GM20431 (cell line): Measurements from ENCODE around the gene LZTFL1.

Source experiments
- in situ Hi-C: fragments of 300-500 bp; cut with MseI, MboI; formaldehyde crosslinking; loops from one replicate; pipeline ENCODE4 v1.15.0; 2020; ENCODE audit warnings: low sequenced_read_pairs; ENCODE audit not compliant: unreplicated experiment

LZTFL1 gene

DNA sequence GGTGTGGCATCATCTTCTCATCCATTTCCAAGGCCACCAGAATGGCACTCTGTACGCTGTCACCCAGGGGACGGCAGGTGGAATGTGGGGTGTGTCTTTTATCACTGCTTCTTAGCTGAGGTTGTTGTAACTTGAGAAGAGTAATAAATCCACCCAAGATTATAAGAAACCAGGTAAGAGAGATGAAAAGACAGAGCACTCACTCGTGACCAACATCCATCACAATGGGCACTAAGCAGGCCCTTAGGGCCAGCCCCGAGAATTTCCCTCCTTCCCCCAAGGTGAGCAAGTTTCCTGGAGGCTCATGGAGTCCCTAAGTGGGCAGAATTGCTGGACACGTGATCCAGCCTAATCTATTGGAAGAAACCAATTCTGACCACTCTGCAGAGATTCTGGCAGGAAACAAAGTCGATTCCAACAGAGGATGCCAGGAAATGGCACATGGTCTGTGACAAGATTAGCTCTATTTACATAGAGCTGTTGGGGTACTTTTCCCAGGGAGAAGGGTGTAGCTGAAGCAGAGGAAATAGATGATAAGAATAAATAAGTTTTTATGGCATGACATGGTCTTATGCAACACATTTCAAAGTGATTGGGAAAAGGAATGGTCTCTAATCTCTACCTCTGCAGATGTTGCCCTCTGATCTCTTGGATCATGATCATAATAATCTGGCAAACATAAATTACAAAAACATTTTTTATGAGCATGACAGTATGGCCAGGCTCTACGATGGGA, 68.0 kb downstream of the LZTFL1 start:
- in situ Hi-C loops: loop anchor here (25.0 kb wide), 2 partner anchors 288 to 613 kb away; no protein-coding TSS in a partner anchor
